GM19043 (cell line): Measurements from ENCODE around the gene USP48.

Source experiments
- ATAC-seq: cut with Tn5 transposase; IDR thresholded peaks from one replicate; pipeline ENCODE4 v1.9.1; 2021; ENCODE audit warnings: low read depth; ENCODE audit not compliant: unreplicated experiment

Gene USP48

GRCh38 chr1:21657456-21658190 is 125.3 kb downstream of the USP48 start:
- no peak for ATAC-seq

- no peak for ATAC-seq
These were observed 127.2 kb downstream of the USP48 start for GRCh38 chr1:21655748-21656147.

DNA sequence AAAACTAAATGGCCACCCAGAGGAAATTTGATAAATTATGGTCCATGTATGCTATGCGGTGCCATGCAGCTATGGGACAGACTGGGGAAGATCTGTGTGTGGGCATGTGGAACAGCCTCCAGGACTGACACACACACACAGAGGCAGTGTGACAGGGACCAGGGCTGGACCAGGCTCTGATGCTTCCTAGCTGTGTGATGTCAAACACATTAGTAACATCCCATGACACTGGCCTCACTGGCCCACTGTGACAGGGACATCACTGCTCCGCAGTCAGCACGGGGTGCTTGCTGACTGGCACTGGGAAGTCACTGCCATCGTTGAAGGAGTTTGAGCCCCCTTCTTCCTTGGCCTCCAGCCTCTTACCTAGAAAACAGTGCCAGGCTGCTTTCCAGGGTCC is 127.7 kb downstream of the USP48 start:
- no peak for ATAC-seq

DNA sequence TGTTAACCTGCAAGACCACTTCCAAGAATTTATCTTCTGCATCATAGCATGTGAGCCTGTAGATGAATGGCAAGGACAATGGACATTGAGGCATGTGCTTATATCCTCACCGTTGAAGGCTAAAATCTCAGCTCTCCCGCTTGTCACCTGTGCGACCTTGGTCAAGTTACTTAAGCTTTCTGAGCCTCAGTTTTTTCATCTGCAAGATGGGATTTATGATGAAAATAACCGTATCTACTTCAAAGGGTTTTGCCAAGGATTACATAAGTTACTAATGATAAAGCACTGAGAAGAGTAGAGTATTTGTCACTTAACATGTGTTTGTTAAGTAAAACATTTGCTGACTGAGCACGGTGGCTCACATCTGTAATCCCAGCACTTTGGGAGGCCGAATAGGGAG is 128.7 kb downstream of the USP48 start:
- no peak for ATAC-seq

DNA sequence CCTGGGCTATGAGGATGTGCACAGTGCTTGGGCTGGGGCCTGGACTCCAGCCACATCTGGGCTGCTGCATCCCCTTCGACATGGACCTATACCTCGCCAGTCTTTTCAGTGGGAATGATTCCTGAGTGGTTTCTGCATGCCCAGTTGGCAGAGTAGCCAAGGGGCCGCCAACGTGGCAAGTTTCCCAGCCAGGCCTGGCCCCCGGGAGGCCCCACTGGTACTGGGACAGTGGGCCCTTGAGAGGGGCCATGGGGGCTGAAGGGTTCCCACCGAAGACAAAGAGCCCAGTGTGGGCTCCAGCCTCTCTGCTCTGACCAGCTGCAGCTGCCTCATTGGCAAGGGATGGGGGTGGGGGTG is 129.2 kb downstream of the USP48 start:
- no peak for ATAC-seq

DNA sequence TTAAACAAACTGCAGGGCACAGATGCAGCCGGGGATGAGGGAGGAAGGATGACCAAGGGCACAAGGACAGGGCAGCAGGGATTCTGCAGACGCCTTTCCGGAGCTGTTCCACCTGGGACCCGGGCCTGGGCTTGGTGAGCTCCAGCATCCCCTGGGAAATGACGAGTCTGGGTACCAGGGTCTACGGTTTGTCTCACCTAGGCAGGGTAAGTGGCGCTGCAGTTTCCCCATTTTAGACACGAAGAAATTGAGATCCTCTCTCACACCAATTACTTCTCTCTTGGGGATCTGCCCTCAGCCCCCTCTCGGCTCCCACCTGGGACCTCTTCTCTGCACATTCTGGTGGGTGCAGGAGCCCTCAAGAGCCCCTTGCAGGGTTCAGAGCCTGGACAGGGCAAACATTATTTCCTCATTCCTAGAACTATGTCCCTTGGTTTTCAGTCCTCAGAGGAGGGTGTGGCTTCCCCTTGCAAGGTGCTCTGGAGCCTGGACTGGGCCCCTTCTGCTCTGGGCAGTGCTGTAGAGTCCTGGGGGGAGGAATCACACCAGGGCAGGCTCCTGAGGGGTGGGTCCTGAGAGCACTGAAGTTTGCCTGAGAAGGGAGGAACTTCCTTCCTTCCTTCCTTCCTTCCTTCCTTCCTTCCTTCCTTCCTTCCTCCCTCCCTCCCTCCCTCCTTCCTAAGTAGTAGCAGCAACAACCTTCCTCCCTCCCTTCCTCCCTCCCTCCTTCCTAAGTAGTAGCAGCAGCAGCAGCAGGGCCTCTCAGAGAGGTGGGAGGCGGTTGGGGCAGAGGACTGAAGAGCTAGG is 129.8 kb downstream of the USP48 start:
- no peak for ATAC-seq

DNA sequence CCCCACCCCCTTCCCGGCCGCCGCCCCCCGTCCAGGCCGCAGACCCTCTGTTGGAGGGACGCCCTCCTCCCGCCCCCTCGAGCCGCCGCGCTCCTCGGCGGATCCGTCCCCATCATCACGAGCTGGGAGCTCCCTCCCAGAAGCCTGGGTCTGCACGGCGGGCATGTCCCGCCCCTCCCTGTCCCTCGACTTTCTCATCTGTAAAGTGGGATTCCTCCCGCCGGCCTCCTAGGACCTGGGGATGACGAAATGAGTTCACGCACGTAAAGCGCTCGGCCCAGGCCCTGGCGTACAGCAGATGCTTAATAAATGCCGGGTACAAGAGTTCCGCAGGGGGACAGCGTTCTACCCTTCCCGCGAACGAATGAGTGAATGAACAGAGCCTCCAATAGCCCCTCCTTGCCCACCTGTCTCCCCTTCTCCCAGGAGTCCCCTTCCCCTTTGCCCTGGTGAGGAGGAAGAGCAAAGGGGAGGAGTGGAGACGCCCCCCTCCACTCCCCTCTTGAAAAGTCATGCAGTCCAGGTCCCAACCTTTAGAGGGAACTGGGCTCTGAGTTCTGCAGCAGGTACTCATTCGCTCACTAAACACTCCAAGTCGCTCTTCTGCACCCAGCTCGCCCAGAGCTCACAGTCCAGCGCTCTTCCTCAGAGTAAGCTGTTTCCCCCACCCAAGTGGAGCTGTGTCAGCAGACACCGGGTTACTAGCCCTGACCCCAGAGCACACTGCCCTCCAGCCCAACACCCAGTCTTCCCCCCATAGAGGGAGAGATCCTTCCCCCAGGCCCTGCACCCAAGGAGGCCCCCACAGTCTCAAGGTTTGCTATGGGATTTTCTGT is 130.6 kb downstream of the USP48 start:
- ATAC-seq = no peak

GRCh38 chr1:21651214-21652042 is 131.5 kb downstream of the USP48 start:
- ATAC-seq = no peak

DNA sequence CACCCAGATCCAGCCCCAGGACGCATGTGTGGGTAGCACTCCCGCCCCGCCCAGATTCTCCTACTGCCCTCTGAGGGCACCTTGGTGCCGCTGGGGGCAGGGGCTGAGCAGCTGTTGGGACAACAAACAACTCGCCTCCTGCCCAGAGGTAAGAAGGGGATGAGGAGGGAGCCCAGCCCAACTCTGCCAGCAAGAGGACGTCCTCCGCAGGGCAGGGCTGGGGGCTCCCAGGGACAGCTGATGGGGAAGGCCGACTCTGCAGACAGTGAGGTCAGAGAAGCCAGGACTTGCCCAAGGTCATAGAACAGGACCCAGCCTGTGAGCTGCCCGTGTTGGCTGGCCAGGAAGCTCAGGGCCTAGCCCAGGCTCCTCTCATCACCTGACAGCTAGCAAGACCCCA is 132.5 kb downstream of the USP48 start:
- ATAC-seq = no peak

GRCh38 chr1:21649315-21649714 is 133.6 kb downstream of the USP48 start:
- ATAC-seq = no peak

DNA sequence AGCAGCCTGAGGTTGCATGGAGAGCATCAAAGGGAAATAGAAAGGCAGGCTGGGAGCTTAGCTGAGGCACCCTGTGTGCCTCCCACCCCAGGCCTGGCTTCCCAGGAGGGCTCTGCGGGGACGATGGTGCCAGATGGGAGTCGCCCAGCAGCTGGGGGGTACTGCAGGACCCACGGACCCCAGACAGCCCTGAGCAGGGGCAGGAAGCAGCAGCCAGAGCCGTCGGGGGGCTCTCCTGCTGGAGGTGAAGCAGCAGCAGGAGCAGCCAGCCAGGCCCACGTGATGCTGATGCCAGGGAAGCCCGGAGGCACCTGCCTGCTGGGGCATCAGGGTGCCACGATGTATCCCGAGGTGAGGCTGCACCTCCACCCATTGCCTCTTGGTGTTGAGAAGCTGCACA is 134.2 kb downstream of the USP48 start:
- no peak for ATAC-seq

DNA sequence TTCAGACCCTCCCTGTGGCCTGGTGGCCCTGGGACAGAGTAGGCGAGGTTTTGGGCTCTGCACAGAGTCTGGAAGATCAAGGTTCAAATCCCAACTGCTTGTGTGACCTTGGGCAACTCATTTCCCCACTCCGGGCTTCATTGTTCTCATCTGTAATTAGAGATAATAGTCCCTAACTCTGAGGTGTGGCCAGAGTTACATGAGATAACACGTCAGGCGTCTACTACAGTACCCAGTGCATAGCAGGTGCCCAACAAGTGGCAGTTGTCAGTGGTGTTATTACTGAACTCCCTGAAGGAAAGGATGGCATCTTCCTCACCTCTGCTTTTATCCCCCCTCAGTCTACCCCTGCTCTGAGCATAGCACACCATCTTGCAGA is 134.6 kb downstream of the USP48 start:
- ATAC-seq = no peak

- no peak for ATAC-seq
These were observed 135.3 kb downstream of the USP48 start for GRCh38 chr1:21647431-21648351.

DNA sequence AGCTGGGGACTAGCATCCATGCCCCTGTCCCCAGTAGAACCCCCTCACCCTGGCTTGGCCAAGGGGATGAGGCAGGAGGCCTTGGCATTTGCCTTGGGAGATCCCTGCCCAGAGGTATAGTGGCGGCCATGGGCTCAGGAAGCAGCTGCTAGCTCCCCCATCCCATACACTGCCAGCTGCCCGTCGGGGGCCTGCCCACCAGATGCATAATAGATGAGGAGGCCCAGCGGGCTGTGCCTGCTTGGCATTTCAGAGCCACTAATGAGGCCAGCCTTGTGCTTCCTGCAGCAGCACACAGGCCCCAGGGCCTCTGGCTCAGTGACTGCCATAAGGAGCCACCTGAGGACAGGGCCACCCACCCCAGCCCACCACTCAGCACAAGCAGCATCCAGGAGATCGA is 137.4 kb downstream of the USP48 start:
- ATAC-seq = no peak

DNA sequence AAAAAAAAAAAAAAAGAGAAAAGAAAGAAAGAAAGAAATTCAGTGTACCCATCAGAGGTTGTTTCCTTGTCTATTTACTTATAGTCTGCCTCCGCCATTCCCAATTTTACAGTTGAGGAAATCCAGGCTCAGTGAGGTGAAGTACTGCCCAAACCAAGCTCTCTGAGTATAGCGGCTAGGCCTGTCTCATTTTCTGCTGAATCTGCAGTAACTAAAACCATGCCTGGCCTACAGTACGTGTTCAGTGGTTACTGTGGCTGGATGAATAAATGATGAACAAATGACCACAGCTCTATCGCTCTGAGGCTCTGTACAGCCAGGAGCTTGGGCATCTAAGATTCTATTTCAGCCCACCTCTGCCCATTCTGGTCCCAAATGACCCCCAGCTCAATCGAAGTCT is 138.0 kb downstream of the USP48 start:
- ATAC-seq = no peak

GRCh38 chr1:21644348-21644747 is 138.6 kb downstream of the USP48 start:
- no peak for ATAC-seq

DNA sequence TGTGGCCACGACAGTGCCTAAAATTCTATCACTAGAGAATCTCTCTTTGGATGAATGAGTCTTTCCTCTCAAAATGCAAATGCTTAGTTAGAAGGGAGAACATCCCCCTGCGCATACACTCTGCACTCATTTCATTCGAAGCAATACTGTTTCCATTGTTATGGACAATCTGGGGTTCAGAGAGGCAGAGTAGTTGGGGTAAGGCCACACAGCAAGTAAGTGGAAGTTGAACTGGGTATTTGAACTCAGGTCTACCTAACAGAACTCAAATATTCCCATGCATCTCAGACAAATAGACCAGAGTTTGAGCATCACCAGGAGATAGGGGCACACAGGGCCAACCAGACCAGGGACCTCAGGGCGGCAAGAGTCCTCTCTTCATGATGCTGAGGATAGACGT is 139.3 kb downstream of the USP48 start:
- ATAC-seq = no peak

DNA sequence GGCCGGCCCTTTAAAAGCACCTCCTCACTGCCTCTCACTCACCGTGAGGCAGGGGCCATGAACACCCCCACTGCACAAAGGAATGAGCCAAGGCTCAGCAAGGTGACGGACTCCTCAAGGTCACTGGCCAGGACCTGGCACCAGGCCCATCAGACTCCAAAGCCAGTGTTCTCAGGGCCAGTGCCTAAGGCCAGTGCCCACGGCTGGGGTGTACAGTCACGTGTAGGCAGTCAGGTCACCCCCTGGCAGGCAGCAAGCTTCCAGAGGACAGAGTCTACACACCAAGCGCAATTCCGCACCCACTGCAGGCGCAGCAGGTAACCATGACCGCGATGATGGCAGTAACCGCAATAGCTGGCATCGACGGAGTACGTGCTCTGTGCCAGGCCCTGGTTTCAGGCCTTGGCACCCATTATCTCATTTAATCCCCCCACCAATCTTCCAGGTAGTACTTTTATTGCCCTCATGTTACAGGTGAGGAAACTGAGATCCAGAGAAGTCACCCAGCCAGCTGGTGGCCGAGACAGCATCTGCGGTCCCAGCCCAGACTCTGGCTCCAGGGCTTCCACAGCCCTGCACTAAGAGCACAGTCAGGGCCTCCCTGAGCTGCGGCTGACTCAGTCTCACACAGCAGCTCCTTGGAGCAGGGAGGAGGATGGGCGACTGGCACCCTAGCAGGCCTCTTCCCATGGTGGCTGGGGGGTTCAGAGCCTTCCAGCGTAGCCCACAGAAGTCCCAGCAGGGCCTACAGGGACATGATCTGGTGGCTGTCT is 140.8 kb downstream of the USP48 start:
- no peak for ATAC-seq

DNA sequence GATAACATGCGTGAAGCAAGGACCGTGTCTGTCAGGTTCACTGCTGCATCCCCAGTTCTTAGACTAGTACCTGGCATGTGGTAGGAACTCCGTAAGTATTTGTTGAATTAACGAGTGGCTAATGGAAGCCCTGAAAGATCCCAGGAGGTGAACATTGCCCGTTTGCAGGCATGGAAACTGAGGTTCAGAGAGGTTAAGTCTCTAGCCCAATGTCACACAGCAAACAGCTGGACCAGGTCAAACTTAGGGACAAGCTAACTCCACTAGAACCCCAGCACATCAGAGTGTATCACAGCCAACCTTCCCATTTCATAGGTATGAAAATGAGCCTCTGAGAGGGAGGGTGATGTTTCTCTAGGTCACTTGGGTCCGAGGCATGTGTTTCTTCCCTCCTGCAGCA is 141.4 kb downstream of the USP48 start:
- no peak for ATAC-seq
